Measurements from ENCODE around the gene FAM168A.

The FAM168A gene

GRCh38 chr11:73556966-73557365 is 40.9 kb downstream of the FAM168A start:
- no peak for DNase-seq (ENCODE audit: low spot score)

GRCh38 chr11:73555615-73556014 is 42.3 kb downstream of the FAM168A start:
- no peak for DNase-seq (ENCODE audit: low spot score)

GRCh38 chr11:73554671-73555320 is 43.1 kb downstream of the FAM168A start:
- DNase-seq (ENCODE audit: low spot score) = peak; percentile 48

- DNase-seq (ENCODE audit: low spot score) = no peak
These were observed 44.6 kb downstream of the FAM168A start for GRCh38 chr11:73553266-73553665.

DNA sequence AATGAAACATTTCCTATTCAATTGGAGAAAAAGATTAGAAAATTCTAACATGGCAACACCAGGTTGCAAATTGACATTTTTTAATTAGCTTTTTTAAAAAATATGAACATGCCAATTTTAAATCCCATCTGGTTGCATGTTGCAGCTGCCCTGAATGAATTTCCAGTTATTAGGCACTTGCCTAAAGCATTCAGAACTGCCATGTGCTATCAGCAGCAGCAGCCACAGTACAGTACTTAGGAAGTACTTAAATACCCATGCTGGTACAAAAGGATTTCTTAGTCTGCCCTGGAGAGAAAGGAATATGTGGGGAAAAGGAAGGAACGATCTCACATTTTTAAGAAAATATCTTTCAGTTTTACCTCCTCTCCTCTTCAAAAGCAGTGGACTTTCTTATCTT is 46.2 kb downstream of the FAM168A start:
- DNase-seq (ENCODE audit: low spot score) = no peak

DNA sequence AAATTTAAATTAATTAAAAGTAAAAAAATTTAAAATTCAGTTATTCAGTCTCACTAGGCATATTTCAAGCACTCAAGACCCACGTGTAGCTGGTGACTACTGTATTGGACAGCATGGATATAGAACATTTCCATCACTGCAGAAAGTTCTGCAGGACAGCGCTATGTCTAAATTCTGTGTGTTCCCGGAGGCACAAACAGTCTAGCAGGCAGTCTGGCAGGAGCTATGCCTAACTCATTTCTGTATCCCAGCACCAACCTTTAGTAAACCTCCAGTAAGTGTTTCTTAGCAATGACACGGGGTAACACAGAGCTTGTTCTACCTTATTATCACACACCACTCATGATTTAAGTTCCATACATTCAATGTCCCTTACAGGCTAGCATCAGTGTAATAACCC is 48.5 kb downstream of the FAM168A start:
- no peak for DNase-seq (ENCODE audit: low spot score)

GRCh38 chr11:73547706-73548595 is 50.0 kb downstream of the FAM168A start:
- no peak for DNase-seq (ENCODE audit: low spot score)

DNA sequence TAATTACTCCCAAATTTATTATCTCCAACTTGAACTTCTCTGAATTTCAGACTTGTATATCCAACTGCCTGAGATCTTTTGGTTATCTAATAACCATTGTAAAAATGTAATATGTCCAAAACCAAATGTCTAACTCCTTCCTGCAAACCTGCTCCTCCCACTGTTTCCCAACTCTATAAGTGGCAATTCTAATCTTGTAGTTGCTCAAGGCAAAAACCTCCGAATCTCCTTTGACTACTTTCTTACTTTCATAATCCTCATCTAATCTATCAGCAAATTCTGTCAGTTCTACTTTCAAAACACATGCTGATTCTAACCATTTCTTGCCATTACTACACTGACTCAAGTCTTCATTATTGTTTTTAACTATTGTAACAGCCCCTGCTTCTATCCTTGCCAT is 55.7 kb downstream of the FAM168A start:
- no peak for DNase-seq (ENCODE audit: low spot score)

- peak; percentile 24 for DNase-seq (ENCODE audit: low spot score)
These were observed 58.3 kb downstream of the FAM168A start for GRCh38 chr11:73539506-73540084.

DNA sequence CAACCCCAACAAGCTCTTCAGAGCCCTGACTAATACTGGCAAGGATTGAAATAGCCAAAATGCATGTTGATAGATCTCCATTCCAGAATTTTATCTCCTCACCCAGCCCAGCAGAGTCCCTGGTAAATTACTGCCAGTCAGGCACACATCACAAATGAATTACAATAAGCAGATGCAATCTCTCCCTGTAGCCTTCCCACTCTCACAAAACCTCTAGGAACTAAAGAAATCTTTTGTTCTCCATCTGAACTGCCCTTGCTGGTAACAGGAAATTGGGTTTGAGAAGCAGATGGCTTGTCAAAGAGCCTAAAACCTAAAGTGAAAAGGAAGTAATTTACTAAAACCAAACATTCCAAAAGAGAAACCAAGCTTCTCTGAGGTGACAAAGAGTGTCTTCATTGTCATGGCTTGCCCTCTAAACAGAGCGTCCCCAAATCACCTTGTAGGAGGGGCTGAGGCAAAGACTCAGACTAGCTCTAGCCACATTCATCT is 59.5 kb downstream of the FAM168A start:
- DNase-seq (ENCODE audit: low spot score) = peak; percentile 80

- no peak for DNase-seq (ENCODE audit: low spot score)
These were observed 59.9 kb downstream of the FAM168A start for GRCh38 chr11:73537969-73538368.

DNA sequence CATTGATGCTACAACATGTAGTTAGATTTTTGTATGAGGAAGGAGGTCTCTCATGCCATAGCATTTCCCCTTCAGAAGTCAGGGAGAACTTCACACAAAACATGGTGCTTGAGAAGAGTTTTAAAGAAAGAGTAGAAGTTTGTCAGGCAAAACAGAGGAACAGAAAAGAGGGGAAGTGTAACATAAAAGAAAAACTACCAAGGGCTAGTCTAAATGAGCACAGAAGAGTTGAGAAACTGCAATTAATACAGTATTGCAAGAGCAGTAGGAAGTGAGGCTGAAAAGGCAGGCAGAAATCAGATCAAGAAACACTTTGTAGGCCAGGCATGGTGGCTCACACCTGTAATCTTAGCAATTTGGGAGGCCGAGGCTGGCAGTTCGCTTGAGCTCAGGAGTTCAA is 61.0 kb downstream of the FAM168A start:
- no peak for DNase-seq (ENCODE audit: low spot score)

- no peak for DNase-seq (ENCODE audit: low spot score)
These were observed 65.6 kb downstream of the FAM168A start for GRCh38 chr11:73532310-73532709.

DNA sequence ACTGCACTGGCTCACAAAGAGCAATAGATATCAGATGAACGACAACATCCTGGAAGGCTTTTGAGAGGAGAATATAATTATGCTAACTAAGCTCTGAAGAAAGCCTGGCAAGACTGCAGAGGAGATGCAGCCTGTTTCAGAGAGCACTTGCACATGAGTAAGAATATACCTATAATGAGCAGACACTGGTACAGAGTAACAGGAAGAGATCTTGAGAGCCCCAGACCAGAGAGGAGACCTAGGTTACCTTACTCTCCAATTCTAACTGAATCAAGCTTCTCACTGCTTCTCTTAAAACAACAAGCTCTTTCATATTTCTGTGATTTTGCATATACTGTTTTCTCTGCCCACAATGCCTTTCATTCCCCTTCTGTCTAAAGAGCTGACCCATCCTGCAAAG is 66.5 kb downstream of the FAM168A start:
- no peak for DNase-seq (ENCODE audit: low spot score)

GRCh38 chr11:73530109-73530508 is 67.8 kb downstream of the FAM168A start:
- no peak for DNase-seq (ENCODE audit: low spot score)

GRCh38 chr11:73529204-73529530 is 68.7 kb downstream of the FAM168A start:
- DNase-seq (ENCODE audit: low spot score) = no peak

DNA sequence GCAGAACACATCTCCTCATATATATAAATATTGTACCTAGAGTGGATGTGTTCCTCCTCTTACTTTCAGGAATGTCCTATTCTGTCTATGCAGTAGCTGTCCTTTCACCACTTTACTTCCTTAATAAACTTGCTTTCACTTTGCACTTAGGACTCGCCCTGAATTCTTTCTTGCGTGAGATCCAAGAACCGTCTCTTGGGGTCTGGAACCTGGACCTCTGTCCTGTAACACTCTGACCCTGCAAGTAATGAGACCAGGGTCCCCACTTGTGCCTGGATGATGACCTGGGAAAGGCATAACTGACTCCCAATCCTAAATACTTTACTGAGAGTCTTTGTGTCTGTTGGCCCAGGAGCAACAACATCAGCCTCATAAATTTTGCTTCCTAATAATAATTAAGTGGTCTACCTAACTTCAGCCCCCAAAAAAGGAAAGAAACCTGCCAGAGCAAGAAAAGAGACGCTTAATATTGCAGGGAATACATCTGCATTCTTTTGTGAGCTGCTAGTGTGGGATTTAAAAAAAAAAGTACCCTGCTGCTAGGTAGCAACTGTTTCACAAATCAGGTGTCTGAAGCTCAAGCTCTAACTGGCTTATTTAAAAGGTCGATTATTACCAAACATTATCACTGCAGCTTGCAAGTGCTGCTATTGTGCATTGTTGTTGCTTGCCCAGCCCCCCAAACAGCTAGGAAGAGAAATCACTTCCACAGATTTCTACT is 69.3 kb downstream of the FAM168A start:
- peak; percentile 60 for DNase-seq (ENCODE audit: low spot score)

DNA sequence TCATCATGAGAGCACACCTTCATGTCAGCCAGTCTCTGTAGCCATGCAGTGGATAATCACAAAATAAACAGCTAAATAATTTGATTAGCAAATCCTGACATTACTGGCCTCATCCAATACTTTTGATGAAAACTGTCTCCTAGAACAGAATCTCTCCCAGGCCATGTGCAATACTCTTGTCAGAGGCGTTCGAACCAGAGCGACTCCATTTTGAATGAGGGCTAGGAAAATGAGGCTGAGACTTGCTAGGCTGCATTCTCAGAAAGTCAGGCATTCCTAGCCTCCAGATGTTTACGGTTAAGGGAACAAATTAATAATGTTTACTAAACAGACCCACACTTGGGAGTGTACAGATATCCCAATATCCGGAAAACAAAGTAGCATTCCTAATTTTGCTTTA is 69.9 kb downstream of the FAM168A start:
- no peak for DNase-seq (ENCODE audit: low spot score)

GRCh38 chr11:73525611-73526010 is 72.3 kb downstream of the FAM168A start:
- no peak for DNase-seq (ENCODE audit: low spot score)

- no peak for DNase-seq (ENCODE audit: low spot score)
These were observed 73.1 kb downstream of the FAM168A start for GRCh38 chr11:73524774-73525173.

DNA sequence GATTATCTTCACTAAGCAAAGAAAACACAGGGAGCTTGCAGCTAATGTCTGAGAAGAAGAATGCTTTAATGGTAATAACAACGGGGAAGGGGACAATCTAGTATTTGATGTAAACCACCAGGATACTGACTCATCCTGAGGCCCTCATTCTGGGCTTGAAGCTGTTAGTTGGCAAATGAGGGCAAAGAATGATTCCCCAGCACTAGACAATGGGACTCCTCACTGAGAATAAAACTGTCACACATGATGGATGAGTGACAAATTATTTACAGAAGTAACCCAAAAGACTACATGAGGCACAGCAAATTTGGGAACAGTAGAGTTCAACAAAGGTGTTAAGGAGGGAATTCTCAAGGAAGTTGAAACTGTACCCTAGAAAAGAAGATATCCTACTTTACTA is 76.3 kb downstream of the FAM168A start:
- DNase-seq (ENCODE audit: low spot score) = peak; percentile 74

- no peak for DNase-seq (ENCODE audit: low spot score)
These were observed 77.4 kb downstream of the FAM168A start for GRCh38 chr11:73520353-73521061.
